ENCODE data around the gene RGS5. TPM values are rescaled to one million over a fixed set of nuclear protein-coding genes. Genes with fewer than 3 reads are reported as not detected.

RGS5 gene
- total and polyA plus RNA-seq, 2 donors (not counting 1 experiment from before 2014, with no cell fraction given) = 0.64 to 1.2 TPM

GRCh38 chr1:163124812-163125211 is 77.9 kb downstream of the RGS5 start:
- Histone ChIP-seq H3K9me3 (ENCODE audit: control extremely low read depth in 1 of 3, control insufficient read depth in 2 of 3, insufficient read depth in 1 of 3, low read length in 2 of 3) (no peaks in the 10 kb centered on the region), H4K20me1 (ENCODE audit: control insufficient read depth, insufficient read depth, low read length, poor library complexity, severe bottlenecking) (no peaks in the 10 kb centered on the region), H3K4me2 (replicated peaks; ENCODE audit: low read depth, low read length, poor library complexity, severe bottlenecking) (no peak overlapping the region), H2AFZ (ENCODE audit: insufficient read depth, low read depth, low read length, poor library complexity, severe bottlenecking) (no peak overlapping the region), H3K27ac (ENCODE audit: low read length in 2 of 2) (no peak overlapping the region), H3K9ac (ENCODE audit: low read length) (no peak overlapping the region), H3K36me3 (replicated peaks in 1 of 2; ENCODE audit: control extremely low read depth in 1 of 2, control insufficient read depth in 1 of 2, extremely low read depth in 1 of 2, insufficient read depth in 2 of 2, low read length in 1 of 2) (no peaks in the 10 kb centered on the region), H3K79me2 (ENCODE audit: control insufficient read depth, insufficient read depth, low read length) (no peaks in the 10 kb centered on the region), H3K4me1 (ENCODE audit: control insufficient read depth in 2 of 2, insufficient read depth in 2 of 2, low read length in 2 of 2) (no peaks in the 10 kb centered on the region), H3K4me3 (ENCODE audit: control extremely low read depth in 1 of 5, extremely low read depth in 1 of 5, insufficient read depth in 1 of 5, low read depth in 2 of 5, low read length in 4 of 5) (no peak overlapping the region), H3K27me3 (replicated peaks in 1 of 4; ENCODE audit: control extremely low read depth in 1 of 4, control insufficient read depth in 3 of 4, insufficient read depth in 4 of 4, low read length in 3 of 4) (no peaks in the 10 kb centered on the region)
- no peak overlapping the region for H3K4me3 Mint-ChIP-seq
- CTCF ChIA-PET = no interaction called here
- ATAC-seq (ENCODE audit: low read depth) = no peak
- H3K27ac Mint-ChIP-seq = no peak overlapping the region
- TF ChIP-seq EZH2 (IDR thresholded peaks at IDR 0.05; ENCODE audit: borderline replicate concordance, insufficient read depth, low read depth, low read length, poor library complexity, severe bottlenecking) = no peak
- TF ChIP-seq, protein P1, sequence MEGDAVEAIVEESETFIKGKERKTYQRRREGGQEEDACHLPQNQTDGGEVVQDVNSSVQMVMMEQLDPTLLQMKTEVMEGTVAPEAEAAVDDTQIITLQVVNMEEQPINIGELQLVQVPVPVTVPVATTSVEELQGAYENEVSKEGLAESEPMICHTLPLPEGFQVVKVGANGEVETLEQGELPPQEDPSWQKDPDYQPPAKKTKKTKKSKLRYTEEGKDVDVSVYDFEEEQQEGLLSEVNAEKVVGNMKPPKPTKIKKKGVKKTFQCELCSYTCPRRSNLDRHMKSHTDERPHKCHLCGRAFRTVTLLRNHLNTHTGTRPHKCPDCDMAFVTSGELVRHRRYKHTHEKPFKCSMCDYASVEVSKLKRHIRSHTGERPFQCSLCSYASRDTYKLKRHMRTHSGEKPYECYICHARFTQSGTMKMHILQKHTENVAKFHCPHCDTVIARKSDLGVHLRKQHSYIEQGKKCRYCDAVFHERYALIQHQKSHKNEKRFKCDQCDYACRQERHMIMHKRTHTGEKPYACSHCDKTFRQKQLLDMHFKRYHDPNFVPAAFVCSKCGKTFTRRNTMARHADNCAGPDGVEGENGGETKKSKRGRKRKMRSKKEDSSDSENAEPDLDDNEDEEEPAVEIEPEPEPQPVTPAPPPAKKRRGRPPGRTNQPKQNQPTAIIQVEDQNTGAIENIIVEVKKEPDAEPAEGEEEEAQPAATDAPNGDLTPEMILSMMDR (IDR thresholded peaks at IDR 0.05) = no peak
- POLR2A ChIA-PET = no interaction called here
- 74% methylated on average over 4 of the region's 4 CpGs for WGBS (ENCODE audit: insufficient coverage)
- intact Hi-C loops (cut with micrococcal nuclease) = no loop called here
- no peaks in the 10 kb centered on the region for H3K9me3 Mint-ChIP-seq (ENCODE audit: insufficient read depth)
- H3K4me1 Mint-ChIP-seq = no peaks in the 10 kb centered on the region
- peaks cover 4% of the 10 kb centered on the region for H3K27me3 Mint-ChIP-seq
- no peak for DNase-seq

DNA sequence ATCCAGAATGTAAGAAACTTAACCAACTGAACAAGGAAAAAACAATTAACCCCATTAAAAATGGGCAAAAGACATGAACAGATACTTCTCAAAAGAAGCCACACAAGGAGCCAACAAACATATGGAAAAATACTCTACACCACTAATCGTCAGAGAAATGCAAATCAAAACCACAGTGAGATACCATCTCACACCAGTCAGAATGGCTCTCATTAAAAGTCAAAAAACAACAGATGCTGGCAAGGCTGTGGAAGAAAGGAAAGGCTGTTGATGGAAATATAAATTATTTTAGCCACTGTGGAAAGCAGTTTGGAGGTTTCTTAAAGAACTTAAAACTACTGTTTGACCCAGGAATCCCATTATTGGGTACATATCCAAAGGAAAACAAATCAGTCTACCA is 82.3 kb downstream of the RGS5 start:
- H3K27me3 Mint-ChIP-seq = peaks cover 4% of the 10 kb centered on the region
- H3K9ac ChIP-seq (ENCODE audit: low read length) = no peak overlapping the region
- no peaks in the 10 kb centered on the region for H3K9me3 Mint-ChIP-seq (ENCODE audit: insufficient read depth)
- no peak overlapping the region for H3K27ac ChIP-seq (ENCODE audit: low read length in 2 of 2)
- H3K4me1 Mint-ChIP-seq = no peaks in the 10 kb centered on the region
- no peak overlapping the region for H3K27ac Mint-ChIP-seq
- no peak overlapping the region for H3K4me2 ChIP-seq (replicated peaks; ENCODE audit: low read depth, low read length, poor library complexity, severe bottlenecking)
- CTCF ChIA-PET = no interaction called here
- H3K27me3 ChIP-seq (replicated peaks in 1 of 4; ENCODE audit: control extremely low read depth in 1 of 4, control insufficient read depth in 3 of 4, insufficient read depth in 4 of 4, low read length in 3 of 4) = no peaks in the 10 kb centered on the region
- no peaks in the 10 kb centered on the region for H4K20me1 ChIP-seq (ENCODE audit: control insufficient read depth, insufficient read depth, low read length, poor library complexity, severe bottlenecking)
- TF ChIP-seq, protein P1 (IDR thresholded peaks at IDR 0.05) = no peak
- no peak for TF ChIP-seq EZH2 (IDR thresholded peaks at IDR 0.05; ENCODE audit: borderline replicate concordance, insufficient read depth, low read depth, low read length, poor library complexity, severe bottlenecking)
- intact Hi-C loops (cut with micrococcal nuclease) = no loop called here
- H3K79me2 ChIP-seq (ENCODE audit: control insufficient read depth, insufficient read depth, low read length) = no peaks in the 10 kb centered on the region
- no peaks in the 10 kb centered on the region for H3K36me3 ChIP-seq (replicated peaks in 1 of 2; ENCODE audit: control extremely low read depth in 1 of 2, control insufficient read depth in 1 of 2, extremely low read depth in 1 of 2, insufficient read depth in 2 of 2, low read length in 1 of 2)
- WGBS (ENCODE audit: insufficient coverage) = 100% methylated on average over 1 of the region's 1 CpG
- POLR2A ChIA-PET = no interaction called here
- no peak overlapping the region for H3K4me3 Mint-ChIP-seq
- no peak for ATAC-seq (ENCODE audit: low read depth)
- DNase-seq = no peak
- H2AFZ ChIP-seq (ENCODE audit: insufficient read depth, low read depth, low read length, poor library complexity, severe bottlenecking) = no peak overlapping the region
- H3K9me3 ChIP-seq (ENCODE audit: control extremely low read depth in 1 of 3, control insufficient read depth in 2 of 3, insufficient read depth in 1 of 3, low read length in 2 of 3) = no peaks in the 10 kb centered on the region
- H3K4me1 ChIP-seq (ENCODE audit: control insufficient read depth in 2 of 2, insufficient read depth in 2 of 2, low read length in 2 of 2) = no peaks in the 10 kb centered on the region
- no peak overlapping the region for H3K4me3 ChIP-seq (ENCODE audit: control extremely low read depth in 1 of 5, extremely low read depth in 1 of 5, insufficient read depth in 1 of 5, low read depth in 2 of 5, low read length in 4 of 5)

Data from B cell (primary cell).